H9 (cell line): ENCODE data around the gene MSI2. TPM values are rescaled to one million over a fixed set of nuclear protein-coding genes. Genes with fewer than 3 reads are reported as not detected.

Source experiments
- DNase-seq: peaks from one replicate; pipeline ENCODE4 v3.0.0-alpha.2; 2017
- H2AFZ ChIP-seq: one replicate; pipeline ENCODE4 v1.6.1; 2013; ENCODE audit warnings: mild to moderate bottlenecking, low read length, control low read depth, moderate library complexity
- H2AK5ac ChIP-seq: 2 replicates; pipeline ENCODE4 v1.6.1; 2013; ENCODE audit warnings: low read length, control low read depth, mixed read lengths; ENCODE audit not compliant: insufficient read length
- H2BK120ac ChIP-seq: one replicate; pipeline ENCODE4 v1.6.1; 2013; ENCODE audit warnings: low read depth, mild to moderate bottlenecking, low read length, control low read depth, inconsistent platforms; ENCODE audit not compliant: poor library complexity, severe bottlenecking
- H2BK12ac ChIP-seq: 2 replicates; pipeline ENCODE4 v1.6.1; 2013; ENCODE audit warnings: low read length, control low read depth, mixed read lengths, low read depth; ENCODE audit not compliant: insufficient read length
- H2BK15ac ChIP-seq: 2 replicates; pipeline ENCODE4 v1.6.1; 2013; ENCODE audit warnings: low read depth, low read length, control low read depth
- H2BK20ac ChIP-seq: one replicate; pipeline ENCODE4 v1.6.1; 2013; ENCODE audit warnings: low read depth, mild to moderate bottlenecking, low read length, control low read depth, inconsistent platforms; ENCODE audit not compliant: poor library complexity, severe bottlenecking
- H2BK5ac ChIP-seq: 2 replicates; pipeline ENCODE4 v1.6.1; 2013; ENCODE audit warnings: low read length, control low read depth, mixed read lengths; ENCODE audit not compliant: insufficient read length
- H3K14ac ChIP-seq: 2 replicates; pipeline ENCODE4 v1.6.1; 2013; ENCODE audit warnings: low read length, control low read depth; ENCODE audit not compliant: insufficient read depth
- H3K18ac ChIP-seq: 2 replicates; pipeline ENCODE4 v1.6.1; 2013; ENCODE audit warnings: low read depth, mild to moderate bottlenecking, mixed read lengths, low read length, control low read depth; ENCODE audit not compliant: insufficient read length
- H3K23ac ChIP-seq: 2 replicates; pipeline ENCODE4 v1.6.1; 2013; ENCODE audit warnings: low read length, control low read depth, mixed read lengths, low read depth; ENCODE audit not compliant: insufficient read length
- H3K23me2 ChIP-seq: 2 replicates; pipeline ENCODE4 v1.6.1; 2013; ENCODE audit warnings: low read depth, mild to moderate bottlenecking, mixed read lengths, low read length, control low read depth; ENCODE audit not compliant: insufficient read length, poor library complexity, severe bottlenecking
- H3K27ac ChIP-seq: 2 replicates; pipeline ENCODE4 v1.5.1; 2013; ENCODE audit warnings: low read length, control low read depth, mixed read lengths, low read depth; ENCODE audit not compliant: insufficient read length
- H3K27me3 ChIP-seq: 2 replicates; pipeline ENCODE4 v1.6.1; 2013; ENCODE audit warnings: low read length, control low read depth, inconsistent platforms; ENCODE audit not compliant: insufficient read depth
- H3K4ac ChIP-seq: 2 replicates; pipeline ENCODE4 v1.6.1; 2013; ENCODE audit warnings: low read depth, mild to moderate bottlenecking, control low read depth, inconsistent platforms, low read length, moderate library complexity
- H3K4me1 ChIP-seq: 2 replicates; pipeline ENCODE4 v1.6.1; 2013; ENCODE audit warnings: low read length, control low read depth, inconsistent platforms; ENCODE audit not compliant: insufficient read depth
- H3K4me2 ChIP-seq: 2 replicates; pipeline ENCODE4 v1.6.1; 2013; ENCODE audit warnings: low read length, control low read depth, mixed read lengths; ENCODE audit not compliant: insufficient read length, insufficient read depth
- H3K56ac ChIP-seq: 2 replicates; pipeline ENCODE4 v1.6.1; 2013; ENCODE audit warnings: low read depth, mild to moderate bottlenecking, mixed read lengths, low read length, control low read depth; ENCODE audit not compliant: insufficient read length
- H3K79me1 ChIP-seq: 2 replicates; pipeline ENCODE4 v1.6.1; 2013; ENCODE audit warnings: low read depth, mild to moderate bottlenecking, moderate library complexity, low read length, control low read depth, inconsistent platforms; ENCODE audit not compliant: insufficient read depth, poor library complexity, severe bottlenecking
- H3K79me2 ChIP-seq: 2 replicates; pipeline ENCODE4 v1.6.1; 2013; ENCODE audit warnings: low read length, control low read depth, inconsistent platforms; ENCODE audit not compliant: insufficient read depth
- H3K9ac ChIP-seq: 2 replicates; pipeline ENCODE4 v1.6.1; 2013; ENCODE audit warnings: low read length, control low read depth, mixed read lengths; ENCODE audit not compliant: insufficient read length; ENCODE audit errors: extremely low read depth
- H3K9me3 ChIP-seq: one replicate; pipeline ENCODE4 v1.6.1; 2013; ENCODE audit warnings: low read depth, low read length, inconsistent platforms; ENCODE audit not compliant: control insufficient read depth
- H3T11ph ChIP-seq: one replicate; pipeline ENCODE4 v1.6.1; 2013; ENCODE audit warnings: mild to moderate bottlenecking, low read length, control low read depth, inconsistent platforms
- H4K20me1 ChIP-seq: one replicate; pipeline ENCODE4 v1.6.1; 2013; ENCODE audit not compliant: control insufficient read depth, insufficient read length, insufficient read depth
- H4K5ac ChIP-seq: 2 replicates; pipeline ENCODE4 v1.6.1; 2013; ENCODE audit warnings: low read depth, mild to moderate bottlenecking, mixed read lengths, low read length, control low read depth; ENCODE audit not compliant: insufficient read length
- H4K8ac ChIP-seq: replicated peaks from 2 replicates; pipeline ENCODE4 v1.6.1; 2013; ENCODE audit warnings: low read length, control low read depth, mixed read lengths, low read depth; ENCODE audit not compliant: insufficient read length
- H4K91ac ChIP-seq: 2 replicates; pipeline ENCODE4 v1.6.1; 2013; ENCODE audit warnings: low read depth, mild to moderate bottlenecking, moderate library complexity, mixed read lengths, low read length, control low read depth; ENCODE audit not compliant: insufficient read length
- H3K27ac Mint-ChIP-seq, 3 experiments: 2 replicates in 2 of 3; 3 replicates in 1 of 3; pipeline ENCODE4 v1.8.0; 2020 to 2021; ENCODE audit warnings: mixed read lengths in 3 of 3, mild to moderate bottlenecking in 1 of 3, moderate library complexity in 1 of 3
- H3K27me3 Mint-ChIP-seq: 2 replicates; pipeline ENCODE4 v1.8.0; 2021; ENCODE audit warnings: low read depth, mild to moderate bottlenecking, moderate library complexity, mixed read lengths
- H3K36me3 Mint-ChIP-seq, 3 experiments: 2 replicates in 2 of 3; 3 replicates in 1 of 3; pipeline ENCODE4 v1.8.0; 2020 to 2021; ENCODE audit warnings: low read depth in 3 of 3, mixed read lengths in 3 of 3; ENCODE audit not compliant: insufficient read depth in 1 of 3
- H3K4me1 Mint-ChIP-seq, 2 experiments: 2 replicates each; pipeline ENCODE4 v1.8.0; 2020; ENCODE audit warnings: mixed read lengths in 2 of 2
- H3K4me3 Mint-ChIP-seq, 2 experiments: 2 replicates in 1 of 2; 3 replicates in 1 of 2; pipeline ENCODE4 v1.8.0; 2020 to 2021; ENCODE audit warnings: mild to moderate bottlenecking in 2 of 2, mixed read lengths in 2 of 2, moderate library complexity in 1 of 2
- H3K9me3 Mint-ChIP-seq, 2 experiments: 2 replicates in 1 of 2; 3 replicates in 1 of 2; pipeline ENCODE4 v1.8.0; 2020; ENCODE audit warnings: mild to moderate bottlenecking in 2 of 2, mixed read lengths in 2 of 2, moderate library complexity in 1 of 2
- WGBS: extraction: QIAGEN DNeasy Blood & Tissue Kit; methylation state at CpG from one replicate; pipeline ENCODE4 v1.1.7; 2013; ENCODE audit warnings: missing lambda C conversion rate, low lambda C conversion rate, mixed read lengths; ENCODE audit not compliant: insufficient read length; ENCODE audit errors: extremely low coverage; 5-methylcytosine and 5-hydroxymethylcytosine counted together
- total RNA-seq: library from RNA; stranded (reverse); gene quantifications from 2 replicates; pipeline ENCODE4 v1.2.1, GENCODE V29; 2021
- TF ChIP-seq, protein P1 (sequence below): fragments of 200-600 bp; sonication (generic); conservative IDR thresholded peaks from 3 replicates; pipeline ENCODE4 v1.8.0; 2021; ENCODE audit warnings: antibody characterized with exemption, mild to moderate bottlenecking

MSI2 gene
- total RNA-seq, 1 experiment from 2014 or later = 98.5 TPM

DNA sequence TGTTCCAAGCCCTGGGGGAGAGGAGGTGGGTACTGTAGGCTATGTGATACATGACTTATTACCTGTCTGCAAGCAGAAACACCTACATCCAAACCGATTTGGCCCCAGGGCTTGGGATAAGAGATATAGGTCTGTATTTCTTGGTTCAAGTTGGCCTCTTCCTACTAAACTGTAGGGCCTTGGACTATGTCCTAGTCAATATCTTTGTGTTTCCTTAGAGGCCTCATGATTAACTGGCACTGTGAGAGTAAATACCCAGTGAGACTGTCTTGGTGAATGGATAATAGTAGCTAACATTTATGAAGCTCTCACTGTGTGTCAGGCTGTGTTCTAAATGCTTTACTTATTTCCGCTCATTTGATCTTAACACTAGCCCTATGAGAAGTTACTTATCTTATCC, 70.0 kb downstream of the MSI2 start:
- TF ChIP-seq, protein P1, sequence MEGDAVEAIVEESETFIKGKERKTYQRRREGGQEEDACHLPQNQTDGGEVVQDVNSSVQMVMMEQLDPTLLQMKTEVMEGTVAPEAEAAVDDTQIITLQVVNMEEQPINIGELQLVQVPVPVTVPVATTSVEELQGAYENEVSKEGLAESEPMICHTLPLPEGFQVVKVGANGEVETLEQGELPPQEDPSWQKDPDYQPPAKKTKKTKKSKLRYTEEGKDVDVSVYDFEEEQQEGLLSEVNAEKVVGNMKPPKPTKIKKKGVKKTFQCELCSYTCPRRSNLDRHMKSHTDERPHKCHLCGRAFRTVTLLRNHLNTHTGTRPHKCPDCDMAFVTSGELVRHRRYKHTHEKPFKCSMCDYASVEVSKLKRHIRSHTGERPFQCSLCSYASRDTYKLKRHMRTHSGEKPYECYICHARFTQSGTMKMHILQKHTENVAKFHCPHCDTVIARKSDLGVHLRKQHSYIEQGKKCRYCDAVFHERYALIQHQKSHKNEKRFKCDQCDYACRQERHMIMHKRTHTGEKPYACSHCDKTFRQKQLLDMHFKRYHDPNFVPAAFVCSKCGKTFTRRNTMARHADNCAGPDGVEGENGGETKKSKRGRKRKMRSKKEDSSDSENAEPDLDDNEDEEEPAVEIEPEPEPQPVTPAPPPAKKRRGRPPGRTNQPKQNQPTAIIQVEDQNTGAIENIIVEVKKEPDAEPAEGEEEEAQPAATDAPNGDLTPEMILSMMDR = no peak
- H3K79me2 ChIP-seq = no peaks in the 10 kb centered on the region; the same call in 1 of the 2 replicates

More for the DNA sequence above, 70.0 kb downstream of the MSI2 start:
- WGBS = no CpG with 5 or more reads among the region's 2 CpGs
- Mint-ChIP-seq H3K27ac (no peak overlapping the region), H3K4me1 (peaks cover 34 to 38% of the 10 kb centered on the region in 2 experiments), H3K27me3 (no peaks in the 10 kb centered on the region), H3K36me3 (peaks cover 3 to 24% (median 12%) of the 10 kb centered on the region in 3 experiments; a peak in 6 of 7 replicates), H3K4me3 (no peak overlapping the region), H3K9me3 (no peaks in the 10 kb centered on the region)
- Histone ChIP-seq H4K20me1 (no peaks in the 10 kb centered on the region), H4K5ac (no peak overlapping the region), H3K4ac (no peak overlapping the region), H2BK15ac (no peak overlapping the region), H3K18ac (no peak overlapping the region), H3K27me3 (no peaks in the 10 kb centered on the region), H2BK20ac (no peak overlapping the region), H4K8ac (no peak overlapping the region), H3K23ac (no peak overlapping the region), H3K27ac (no peak overlapping the region), H3K56ac (no peak overlapping the region), H3K9me3 (no peaks in the 10 kb centered on the region), H3K9ac (no peak overlapping the region), H3K79me1 (no peaks in the 10 kb centered on the region), H3T11ph (no peak overlapping the region), H2BK120ac (no peak overlapping the region), H2BK12ac (no peak overlapping the region), H3K23me2 (no peaks in the 10 kb centered on the region), H2BK5ac (no peak overlapping the region), H3K14ac (no peak overlapping the region), H2AFZ (no peak overlapping the region), H4K91ac (no peak overlapping the region), H2AK5ac (no peak overlapping the region), H3K4me2 (no peak overlapping the region), H3K4me1 (no peaks in the 10 kb centered on the region)
- no peak for DNase-seq
